Mucosa of rectum (tissue), 2 donors: ENCODE results near the gene CHRNA4.

Experiments used
- H3K27ac ChIP-seq, 2 donors: one replicate each; pipeline ENCODE4 v1.7.0; 2013; ENCODE audit warnings: inconsistent platforms in 2 of 2, low read depth in 2 of 2, low read length in 2 of 2
- H3K27me3 ChIP-seq, 2 donors: one replicate each; pipeline ENCODE4 v1.7.0; 2013; ENCODE audit warnings: low read length in 2 of 2; ENCODE audit not compliant: control insufficient read depth in 2 of 2, insufficient read depth in 2 of 2
- H3K36me3 ChIP-seq, 2 donors: one replicate each; pipeline ENCODE4 v1.7.0; 2013; ENCODE audit warnings: low read length in 2 of 2; ENCODE audit not compliant: control insufficient read depth in 2 of 2, insufficient read depth in 2 of 2
- H3K4me1 ChIP-seq, 2 donors: one replicate each; pipeline ENCODE4 v1.7.0; 2013; ENCODE audit warnings: low read length in 2 of 2, mild to moderate bottlenecking in 1 of 2; ENCODE audit not compliant: control insufficient read depth in 2 of 2, insufficient read depth in 2 of 2
- H3K4me3 ChIP-seq, 2 donors: one replicate each; pipeline ENCODE4 v1.7.0; 2013; ENCODE audit warnings: low read length in 2 of 2
- H3K9ac ChIP-seq, 2 donors: one replicate each; pipeline ENCODE4 v1.7.0; 2013; ENCODE audit warnings: low read length in 2 of 2, low read depth in 1 of 2, mild to moderate bottlenecking in 1 of 2
- H3K9me3 ChIP-seq, 2 donors: one replicate each; pipeline ENCODE4 v1.7.0; 2013; ENCODE audit warnings: low read length in 2 of 2; ENCODE audit not compliant: control insufficient read depth in 2 of 2
- donor health status: healthy.
- donor health status: Normal muscosa, but diverticular disease.

CHRNA4 gene

GRCh38 chr20:63403403-63404105 is 42.4 kb upstream of the CHRNA4 start:
- H3K27me3 ChIP-seq = no peaks in the 10 kb centered on the region
- H3K4me3 ChIP-seq = no peak overlapping the region

GRCh38 chr20:63402860-63403220 is 41.7 kb upstream of the CHRNA4 start:
- Histone ChIP-seq H3K27me3 (no peaks in the 10 kb centered on the region), H3K4me1 (peaks cover 0 to 2% of the 10 kb centered on the region in 2 donors), H3K36me3 (no peaks in the 10 kb centered on the region), H3K27ac (no peak overlapping the region), H3K9me3 (no peaks in the 10 kb centered on the region), H3K9ac (no peak overlapping the region), H3K4me3 (no peak overlapping the region)

More at GRCh38 chr20:63403403-63404105, 42.4 kb upstream of the CHRNA4 start:
- no peaks in the 10 kb centered on the region for H3K9me3 ChIP-seq
- peaks cover 0 to 2% of the 10 kb centered on the region in 2 donors for H3K4me1 ChIP-seq
- no peaks in the 10 kb centered on the region for H3K36me3 ChIP-seq
- H3K9ac ChIP-seq = no peak overlapping the region
- no peak overlapping the region for H3K27ac ChIP-seq

- peaks cover 0 to 2% of the 10 kb centered on the region in 2 donors for H3K4me1 ChIP-seq
- no peaks in the 10 kb centered on the region for H3K9me3 ChIP-seq
- H3K9ac ChIP-seq = no peak overlapping the region
- no peaks in the 10 kb centered on the region for H3K27me3 ChIP-seq
- no peak overlapping the region for H3K27ac ChIP-seq
- H3K4me3 ChIP-seq = no peak overlapping the region
- no peaks in the 10 kb centered on the region for H3K36me3 ChIP-seq
Measured at GRCh38 chr20:63402181-63402859, 41.2 kb upstream of the CHRNA4 start.

- Histone ChIP-seq H3K27ac (no peak overlapping the region), H3K36me3 (no peaks in the 10 kb centered on the region), H3K9me3 (no peaks in the 10 kb centered on the region), H3K27me3 (no peaks in the 10 kb centered on the region), H3K4me1 (peaks cover 0 to 2% of the 10 kb centered on the region in 2 donors), H3K4me3 (no peak overlapping the region), H3K9ac (no peak overlapping the region)
Measured at GRCh38 chr20:63401384-63402110, 40.4 kb upstream of the CHRNA4 start.

- Histone ChIP-seq H3K9ac (no peak overlapping the region), H3K4me3 (no peak overlapping the region), H3K27me3 (no peaks in the 10 kb centered on the region), H3K36me3 (no peaks in the 10 kb centered on the region), H3K9me3 (no peaks in the 10 kb centered on the region), H3K4me1 (peaks cover 0 to 2% of the 10 kb centered on the region in 2 donors), H3K27ac (no peak overlapping the region)
Measured at GRCh38 chr20:63400486-63401210, 39.5 kb upstream of the CHRNA4 start.

GRCh38 chr20:63399596-63400375 is 38.6 kb upstream of the CHRNA4 start:
- Histone ChIP-seq H3K9ac (no peak overlapping the region), H3K27ac (no peak overlapping the region), H3K4me3 (no peak overlapping the region), H3K36me3 (no peaks in the 10 kb centered on the region), H3K4me1 (peaks cover 0 to 2% of the 10 kb centered on the region in 2 donors), H3K9me3 (no peaks in the 10 kb centered on the region), H3K27me3 (no peaks in the 10 kb centered on the region)

- no peaks in the 10 kb centered on the region for H3K36me3 ChIP-seq
- peaks cover 0 to 2% of the 10 kb centered on the region in 2 donors for H3K4me1 ChIP-seq
- no peak overlapping the region for H3K9ac ChIP-seq
- no peaks in the 10 kb centered on the region for H3K9me3 ChIP-seq
- no peak overlapping the region for H3K27ac ChIP-seq
- no peak overlapping the region for H3K4me3 ChIP-seq
- H3K27me3 ChIP-seq = no peaks in the 10 kb centered on the region
Measured at GRCh38 chr20:63398744-63399514, 37.8 kb upstream of the CHRNA4 start.

- Histone ChIP-seq H3K4me3 (no peak overlapping the region), H3K4me1 (peaks cover 0 to 2% of the 10 kb centered on the region in 2 donors), H3K9ac (no peak overlapping the region), H3K27ac (no peak overlapping the region), H3K36me3 (no peaks in the 10 kb centered on the region), H3K27me3 (no peaks in the 10 kb centered on the region), H3K9me3 (no peaks in the 10 kb centered on the region)
Measured at GRCh38 chr20:63397946-63398450, 36.8 kb upstream of the CHRNA4 start.
